BLaER1 (cell line): ENCODE results near the gene TRAPPC2L.
A peak's percentile ranks its signal among the peaks of the same experiment; 100 is the strongest.

Source experiments
- H3K27ac ChIP-seq: shearing (Covaris generic); formaldehyde crosslinking; 2 replicates; pipeline ENCODE4 v1.8.1; 2022
- H3K27me3 ChIP-seq: shearing (Covaris generic); formaldehyde crosslinking; 2 replicates; pipeline ENCODE4 v1.8.1; 2022
- H3K36me3 ChIP-seq: shearing (Covaris generic); formaldehyde crosslinking; 2 replicates; pipeline ENCODE4 v1.8.1; 2022
- H3K4me1 ChIP-seq: shearing (Covaris generic); formaldehyde crosslinking; 2 replicates; pipeline ENCODE4 v1.8.1; 2022
- H3K4me2 ChIP-seq: shearing (Covaris generic); formaldehyde crosslinking; 2 replicates; pipeline ENCODE4 v1.8.1; 2022
- H3K4me3 ChIP-seq: shearing (Covaris generic); formaldehyde crosslinking; 2 replicates; pipeline ENCODE4 v1.8.1; 2022
- H3K9ac ChIP-seq: shearing (Covaris generic); formaldehyde crosslinking; 2 replicates; pipeline ENCODE4 v1.8.1; 2022
- H3K9me3 ChIP-seq: shearing (Covaris generic); formaldehyde crosslinking; 2 replicates; pipeline ENCODE4 v1.8.1; 2022
- H4K20me1 ChIP-seq: shearing (Covaris generic); formaldehyde crosslinking; 2 replicates; pipeline ENCODE4 v1.8.1; 2022
- Cebpa-rat ChIP-seq: shearing (Covaris generic); IDR thresholded peaks from 2 replicates; pipeline ENCODE4 v1.8.1; 2022

The TRAPPC2L gene

GRCh38 chr16:88894681-88895300 lies 37.9 kb downstream of the TRAPPC2L start:
- peak overlapping the region; percentile 86 for H3K4me2 ChIP-seq
- H3K9ac ChIP-seq: no peak overlapping the region
- peaks cover 38% of the 10 kb centered on the region for H3K36me3 ChIP-seq
- peaks cover 8% of the 10 kb centered on the region for H3K9me3 ChIP-seq
- no peaks in the 10 kb centered on the region for H3K27me3 ChIP-seq
- peak overlapping the region; percentile 35; the same call in 1 of the 2 replicates for H3K27ac ChIP-seq
- peaks cover 85% of the 10 kb centered on the region for H3K4me1 ChIP-seq
- peak overlapping the region; percentile 29; the same call in 1 of the 2 replicates for H3K4me3 ChIP-seq
- H4K20me1 ChIP-seq: peaks cover 97% of the 10 kb centered on the region
- no peak for TF ChIP-seq Cebpa-rat

DNA sequence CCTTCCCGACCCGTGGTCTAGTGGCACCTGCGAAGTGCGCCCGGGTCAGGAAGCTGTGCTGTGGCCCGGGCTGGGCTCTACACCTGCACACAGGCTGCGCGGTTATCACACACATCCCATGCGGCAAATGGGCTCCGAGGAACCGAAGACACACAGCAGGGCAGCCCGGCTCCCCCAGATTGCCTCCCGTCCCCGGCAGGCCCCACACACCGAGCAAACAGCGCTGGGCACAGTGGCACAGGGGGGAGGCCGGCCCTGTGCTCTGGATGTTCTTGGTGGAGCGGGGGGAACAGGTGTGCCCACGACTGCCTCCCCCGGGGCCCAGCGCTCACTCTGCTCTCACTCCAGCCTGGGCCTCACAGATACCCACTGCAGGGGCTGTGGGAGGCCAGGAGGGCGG lies 38.4 kb downstream of the TRAPPC2L start:
- H3K4me1 ChIP-seq: peaks cover 90% of the 10 kb centered on the region
- H3K4me3 ChIP-seq: peak overlapping the region; percentile 29; the same call in 1 of the 2 replicates
- H3K27me3 ChIP-seq: 0 out of 2 replicates have a peak, but pooled peaks cover under 1% of the 10 kb centered on the region
- peak overlapping the region; percentile 86 for H3K4me2 ChIP-seq
- peaks cover 3% of the 10 kb centered on the region for H3K9me3 ChIP-seq
- peak overlapping the region; percentile 35; the same call in 1 of the 2 replicates for H3K27ac ChIP-seq
- H3K36me3 ChIP-seq: peaks cover 38% of the 10 kb centered on the region
- H3K9ac ChIP-seq: no peak overlapping the region
- peaks cover 98% of the 10 kb centered on the region for H4K20me1 ChIP-seq
- TF ChIP-seq Cebpa-rat: no peak

GRCh38 chr16:88896238-88897070 lies 39.5 kb downstream of the TRAPPC2L start:
- H3K36me3 ChIP-seq: peaks cover 38% of the 10 kb centered on the region
- H4K20me1 ChIP-seq: peaks cover 98% of the 10 kb centered on the region
- no peak for TF ChIP-seq Cebpa-rat
- H3K4me3 ChIP-seq: peak overlapping the region; percentile 47; the same call in 1 of the 2 replicates
- no peaks in the 10 kb centered on the region for H3K9me3 ChIP-seq
- H3K27me3 ChIP-seq: peaks cover 4% of the 10 kb centered on the region; the same call in 1 of the 2 replicates
- H3K9ac ChIP-seq: peak overlapping the region; percentile 12; the same call in 1 of the 2 replicates
- peaks cover 97% of the 10 kb centered on the region for H3K4me1 ChIP-seq
- peak overlapping the region; percentile 86 for H3K4me2 ChIP-seq
- H3K27ac ChIP-seq: peak overlapping the region; percentile 81; the same call in 1 of the 2 replicates

DNA sequence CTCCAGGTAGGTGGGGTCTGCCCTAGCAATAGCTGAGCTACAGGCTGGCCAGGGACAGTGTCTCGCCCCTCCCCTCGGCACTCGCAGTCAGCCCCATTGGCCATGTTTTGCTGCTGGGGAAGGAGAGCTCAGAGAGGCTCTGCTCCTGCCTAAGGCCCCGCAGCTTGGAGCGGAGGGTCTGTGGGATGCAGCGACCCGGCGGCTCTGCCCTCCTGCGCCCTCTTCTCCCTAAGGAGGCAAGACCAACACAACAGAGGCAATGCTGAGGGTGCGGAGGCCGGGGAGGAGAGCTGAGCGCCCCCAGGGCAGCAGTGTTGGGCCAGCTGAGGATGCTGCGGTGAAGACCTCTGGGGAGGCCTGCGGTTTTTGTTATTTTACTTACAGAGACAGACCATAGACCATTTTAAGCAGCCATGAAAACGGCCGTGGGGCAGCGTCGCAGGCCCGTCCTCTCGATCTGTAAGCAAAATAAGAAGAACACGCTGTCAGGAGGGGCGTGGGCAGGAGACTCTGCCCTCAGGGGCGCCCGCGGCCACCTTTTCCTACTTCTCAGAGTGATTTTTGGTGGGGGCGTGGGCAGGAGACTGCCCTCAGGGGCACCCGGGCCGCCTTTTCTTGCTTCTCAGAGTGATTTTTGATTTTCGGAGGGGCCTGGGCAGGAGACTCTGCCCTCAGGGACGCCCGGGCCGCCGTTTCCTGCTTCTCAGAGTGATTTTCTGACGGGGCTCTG lies 40.9 kb downstream of the TRAPPC2L start:
- H3K27me3 ChIP-seq: peaks cover 4% of the 10 kb centered on the region; the same call in 1 of the 2 replicates
- peaks cover 97% of the 10 kb centered on the region for H3K4me1 ChIP-seq
- H3K9ac ChIP-seq: peak overlapping the region; percentile 64
- H3K36me3 ChIP-seq: peaks cover 40% of the 10 kb centered on the region
- no peaks in the 10 kb centered on the region for H3K9me3 ChIP-seq
- H4K20me1 ChIP-seq: peaks cover 98% of the 10 kb centered on the region
- H3K4me3 ChIP-seq: peak overlapping the region; percentile 47
- H3K27ac ChIP-seq: peak overlapping the region; percentile 81
- H3K4me2 ChIP-seq: peak overlapping the region; percentile 86
- TF ChIP-seq Cebpa-rat: no peak

- Histone ChIP-seq H4K20me1 (peaks cover 100% of the 10 kb centered on the region), H3K9ac (peak overlapping the region; percentile 57; the same call in 1 of the 2 replicates), H3K4me2 (peak overlapping the region; percentile 86), H3K27me3 (peaks cover 4% of the 10 kb centered on the region; the same call in 1 of the 2 replicates), H3K36me3 (peaks cover 56% of the 10 kb centered on the region), H3K9me3 (no peaks in the 10 kb centered on the region), H3K27ac (no peak overlapping the region), H3K4me3 (0 out of 2 replicates have a peak overlapping the region, but pooled peaks have one; percentile 16), H3K4me1 (peaks cover 99% of the 10 kb centered on the region)
- no peak for TF ChIP-seq Cebpa-rat
These were observed 43.2 kb downstream of the TRAPPC2L start for GRCh38 chr16:88899901-88900661.

DNA sequence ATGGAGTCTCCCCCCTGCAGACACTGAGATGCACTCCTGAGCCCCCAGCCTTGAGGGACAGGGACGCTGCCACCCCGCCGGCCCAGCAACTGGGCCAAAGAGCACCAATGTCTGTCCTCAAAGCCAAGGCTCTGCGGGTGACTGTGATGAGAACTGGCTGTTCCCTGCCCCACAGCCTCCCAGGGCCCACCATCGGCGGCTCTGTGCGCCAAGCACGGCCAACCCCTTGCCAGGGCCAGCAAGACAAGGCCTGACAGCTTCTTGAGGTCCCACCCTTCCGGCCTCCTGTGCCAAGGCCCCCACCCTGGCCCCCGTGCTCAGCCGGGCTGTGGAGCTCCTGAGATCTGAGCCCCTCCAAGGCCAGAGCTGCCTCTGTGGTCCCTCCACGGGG lies 43.7 kb downstream of the TRAPPC2L start:
- TF ChIP-seq Cebpa-rat: no peak
- Histone ChIP-seq H3K4me3 (no peak overlapping the region), H3K4me1 (peaks cover 98% of the 10 kb centered on the region), H4K20me1 (peaks cover 100% of the 10 kb centered on the region), H3K9me3 (no peaks in the 10 kb centered on the region), H3K9ac (0 out of 2 replicates have a peak overlapping the region, but pooled peaks have one; percentile 57), H3K36me3 (peaks cover 56% of the 10 kb centered on the region), H3K4me2 (peak overlapping the region; percentile 86), H3K27me3 (peaks cover 4% of the 10 kb centered on the region; the same call in 1 of the 2 replicates), H3K27ac (no peak overlapping the region)

- Histone ChIP-seq H3K9ac (no peak overlapping the region), H3K4me2 (peak overlapping the region; percentile 86), H4K20me1 (peaks cover 100% of the 10 kb centered on the region), H3K27me3 (peaks cover 4% of the 10 kb centered on the region; the same call in 1 of the 2 replicates), H3K27ac (no peak overlapping the region), H3K36me3 (peaks cover 46% of the 10 kb centered on the region), H3K4me1 (peaks cover 98% of the 10 kb centered on the region), H3K4me3 (no peak overlapping the region), H3K9me3 (no peaks in the 10 kb centered on the region)
- no peak for TF ChIP-seq Cebpa-rat
These were observed 44.9 kb downstream of the TRAPPC2L start for GRCh38 chr16:88901718-88902337.

- Histone ChIP-seq H3K36me3 (peaks cover 46% of the 10 kb centered on the region), H3K4me2 (peak overlapping the region; percentile 86), H3K4me3 (no peak overlapping the region), H3K4me1 (peaks cover 98% of the 10 kb centered on the region), H4K20me1 (peaks cover 100% of the 10 kb centered on the region), H3K27ac (no peak overlapping the region), H3K27me3 (peaks cover 4% of the 10 kb centered on the region; the same call in 1 of the 2 replicates), H3K9ac (no peak overlapping the region), H3K9me3 (no peaks in the 10 kb centered on the region)
- no peak for TF ChIP-seq Cebpa-rat
These were observed 45.8 kb downstream of the TRAPPC2L start for GRCh38 chr16:88902744-88903143.
